IMR-90 (cell line): ENCODE results near the gene SMC5. TPM values are rescaled to one million over a fixed set of nuclear protein-coding genes. Genes with fewer than 3 reads are reported as not detected.

ENCODE experiments used
- ATAC-seq: fragments of 200-7000 bp; cut with Tn5 transposase; 2 replicates; pipeline ENCODE4 v1.9.1; 2020; ENCODE audit warnings: low read depth, mild to moderate bottlenecking, moderate library complexity
- BruUV-seq: library from RNA; stranded (reverse); fragments of 400-500 nt; replicated peaks from 2 replicates; lab custom pipeline; 2021; lab: Mats Ljungman, UMichigan
- CTCF ChIA-PET: fragments of 300-600 bp; formaldehyde crosslinking; extraction: SDS; loops from one replicate; lab custom pipeline; 2021; ENCODE audit warnings: antibody characterized with exemption; lab: Yijun Ruan, JAX
- POLR2A ChIA-PET: fragments of 300-600 bp; sonication (Branson Sonifier 250); formaldehyde crosslinking; loops from one replicate; lab custom pipeline; 2022; ENCODE audit warnings: antibody characterized with exemption; ENCODE audit not compliant: unreplicated experiment; lab: Charles Lee
- DNase-seq: peaks from one replicate; pipeline ENCODE4 v3.0.0; 2013
- H2AFZ ChIP-seq: replicated peaks from 2 replicates; pipeline ENCODE3; 2013; ENCODE audit warnings: low read length, mild to moderate bottlenecking; ENCODE audit not compliant: poor library complexity
- H2AK5ac ChIP-seq: 2 replicates; pipeline ENCODE4 v1.6.1; 2013; ENCODE audit warnings: low read depth, low read length, inconsistent platforms
- H2AK9ac ChIP-seq: replicated peaks from 2 replicates; pipeline ENCODE3; 2013; ENCODE audit warnings: mild to moderate bottlenecking, low read depth, low read length, moderate library complexity; ENCODE audit not compliant: poor library complexity
- H2BK120ac ChIP-seq: 2 replicates; pipeline ENCODE4 v1.6.1; 2013; ENCODE audit warnings: low read depth, low read length, inconsistent platforms
- H2BK15ac ChIP-seq: 3 replicates; pipeline ENCODE4 v1.6.1; 2013; ENCODE audit warnings: low read depth, low read length, inconsistent platforms
- H2BK20ac ChIP-seq: 2 replicates; pipeline ENCODE4 v1.6.1; 2013; ENCODE audit warnings: low read depth, mild to moderate bottlenecking, inconsistent platforms, low read length, moderate library complexity
- H2BK5ac ChIP-seq: 2 replicates; pipeline ENCODE4 v1.6.1; 2013; ENCODE audit warnings: mild to moderate bottlenecking, low read depth, low read length, inconsistent platforms; ENCODE audit not compliant: poor library complexity, severe bottlenecking
- H3K14ac ChIP-seq: replicated peaks from 2 replicates; pipeline ENCODE4 v1.6.1; 2013; ENCODE audit warnings: low read depth, low read length, inconsistent platforms
- H3K18ac ChIP-seq: 2 replicates; pipeline ENCODE4 v1.6.1; 2013; ENCODE audit warnings: low read depth, low read length, control low read depth
- H3K23ac ChIP-seq: 2 replicates; pipeline ENCODE4 v1.6.1; 2013; ENCODE audit warnings: low read depth, low read length, inconsistent platforms
- H3K27ac ChIP-seq: 2 replicates; pipeline ENCODE4 v1.5.1; 2013; ENCODE audit warnings: mild to moderate bottlenecking, control low read depth, low read length; ENCODE audit not compliant: insufficient read depth
- H3K27me3 ChIP-seq: 2 replicates; pipeline ENCODE4 v1.6.1; 2013; ENCODE audit warnings: low read length; ENCODE audit not compliant: control insufficient read depth, insufficient read depth
- H3K36me3 ChIP-seq: 2 replicates; pipeline ENCODE4 v1.6.1; 2013; ENCODE audit warnings: low read length, mixed read lengths; ENCODE audit not compliant: control insufficient read depth, insufficient read depth
- H3K4ac ChIP-seq: 2 replicates; pipeline ENCODE4 v1.6.1; 2013; ENCODE audit warnings: low read depth, low read length, inconsistent platforms
- H3K4me1 ChIP-seq: 2 replicates; pipeline ENCODE4 v1.6.1; 2013; ENCODE audit warnings: low read length, mixed read lengths; ENCODE audit not compliant: control insufficient read depth, insufficient read depth
- H3K4me2 ChIP-seq: 2 replicates; pipeline ENCODE4 v1.6.1; 2013; ENCODE audit warnings: low read depth, mild to moderate bottlenecking, control low read depth, low read length, moderate library complexity
- H3K4me3 ChIP-seq: 2 replicates; pipeline ENCODE4 v1.5.1; 2013; ENCODE audit warnings: low read depth, mild to moderate bottlenecking, control low read depth, low read length, moderate library complexity; ENCODE audit not compliant: insufficient read depth
- H3K56ac ChIP-seq: 2 replicates; pipeline ENCODE4 v1.6.1; 2013; ENCODE audit warnings: low read length, inconsistent platforms; ENCODE audit not compliant: insufficient read depth; ENCODE audit errors: extremely low read depth
- H3K79me1 ChIP-seq, 2 experiments: 2 replicates each; pipeline ENCODE4 v1.6.1; 2013; ENCODE audit warnings: low read length in 2 of 2, inconsistent platforms in 1 of 2, low read depth in 1 of 2
- H3K9ac ChIP-seq: 2 replicates; pipeline ENCODE4 v1.6.1; 2013; ENCODE audit warnings: low read depth, low read length, control low read depth
- H3K9me1 ChIP-seq: 2 replicates; pipeline ENCODE4 v1.6.1; 2013; ENCODE audit warnings: low read length, inconsistent platforms; ENCODE audit not compliant: insufficient read depth
- H3K9me3 ChIP-seq: 2 replicates; pipeline ENCODE4 v1.6.1; 2013; ENCODE audit warnings: low read length; ENCODE audit not compliant: control insufficient read depth, insufficient read depth
- H4K20me1 ChIP-seq: 2 replicates; pipeline ENCODE4 v1.6.1; 2013; ENCODE audit warnings: low read length, inconsistent platforms; ENCODE audit not compliant: insufficient read depth
- H4K5ac ChIP-seq: 2 replicates; pipeline ENCODE4 v1.6.1; 2013; ENCODE audit warnings: mild to moderate bottlenecking, low read depth, low read length, control low read depth
- H4K8ac ChIP-seq, 2 experiments: 2 replicates each; pipeline ENCODE4 v1.6.1; 2013; ENCODE audit warnings: low read depth in 2 of 2, low read length in 2 of 2, control low read depth in 1 of 2, inconsistent platforms in 1 of 2
- H4K91ac ChIP-seq: 2 replicates; pipeline ENCODE4 v1.6.1; 2013; ENCODE audit warnings: low read depth, low read length, inconsistent platforms; ENCODE audit not compliant: insufficient read depth
- CEBPB ChIP-seq: IDR thresholded peaks from 2 replicates; pipeline ENCODE4 v1.6.1; 2012; ENCODE audit warnings: low read depth, low read length, improper control_type of control experiment
- CHD1 ChIP-seq: IDR thresholded peaks from 2 replicates; pipeline ENCODE4 v1.6.1; 2012; ENCODE audit warnings: low read depth, low read length, improper control_type of control experiment
- FOS ChIP-seq: fragments of 150-350 bp; IDR thresholded peaks from 2 replicates; pipeline ENCODE4 v1.6.1; 2016; ENCODE audit warnings: low read depth, low read length
- MAFK ChIP-seq: IDR thresholded peaks from 2 replicates; pipeline ENCODE4 v1.6.1; 2012; ENCODE audit warnings: low read depth, low read length, improper control_type of control experiment
- MAZ ChIP-seq: IDR thresholded peaks from 2 replicates; pipeline ENCODE4 v1.6.1; 2012; ENCODE audit warnings: low read depth, mild to moderate bottlenecking, low read length, improper control_type of control experiment, moderate library complexity, borderline replicate concordance
- MXI1 ChIP-seq: IDR thresholded peaks from 2 replicates; pipeline ENCODE4 v1.6.1; 2012; ENCODE audit warnings: low read depth, mild to moderate bottlenecking, low read length, moderate library complexity, borderline replicate concordance
- POLR2A ChIP-seq: IDR thresholded peaks from 2 replicates; pipeline ENCODE4 v1.6.1; 2012; ENCODE audit warnings: mild to moderate bottlenecking, low read depth, low read length
- RAD21 ChIP-seq: IDR thresholded peaks from 2 replicates; pipeline ENCODE4 v1.6.1; 2012; ENCODE audit warnings: low read length, improper control_type of control experiment
- RFX5 ChIP-seq: IDR thresholded peaks from 2 replicates; pipeline ENCODE4 v1.8.0; 2012; ENCODE audit warnings: low read depth, mild to moderate bottlenecking, low read length, moderate library complexity
- SMC3 ChIP-seq: fragments of 150-350 bp; IDR thresholded peaks from 2 replicates; pipeline ENCODE4 v1.6.1; 2016; ENCODE audit warnings: low read depth, mild to moderate bottlenecking, antibody characterized with exemption, low read length, moderate library complexity
- WGBS, 2 experiments: methylation state at CpG; one replicate each; pipeline versions ENCODE4 v1.1.5 to v1.1.7; 2013; ENCODE audit warnings: missing lambda C conversion rate in 2 of 2; ENCODE audit not compliant: insufficient read length in 1 of 2; ENCODE audit errors: extremely low coverage in 2 of 2; 5-methylcytosine and 5-hydroxymethylcytosine counted together
- dilution Hi-C: fragments of 300-500 bp; cut with HindIII; formaldehyde crosslinking; loops from one replicate; pipeline ENCODE4 v1.14.3; 2018; ENCODE audit warnings: low sequenced_read_pairs; ENCODE audit not compliant: unreplicated experiment
- in situ Hi-C: fragments of 300-500 bp; cut with MboI; formaldehyde crosslinking; loops from 3 replicates; pipeline ENCODE4 v1.14.3; 2019; ENCODE audit warnings: low sequenced_read_pairs, inconsistent platforms, mixed read lengths
- intact Hi-C: fragments of 100-400 bp; cut with micrococcal nuclease; formaldehyde crosslinking; loops from 2 replicates; pipeline ENCODE4 v1.10.0; 2022
- polyA plus RNA-seq, 3 experiments: library from polyadenylated mRNA; depleted of rRNA; stranded (reverse); fragments of >200 nt; gene quantifications; 2 replicates each; pipeline ENCODE4 v1.2.3, GENCODE V29; 2012; ENCODE audit warnings: low replicate concordance in 1 of 3
- total RNA-seq: library from RNA; depleted of rRNA; stranded (reverse); fragments of >200 nt; gene quantifications from 2 replicates; pipeline ENCODE4 v1.2.3, GENCODE V29; 2012
- TF ChIP-seq, protein P1 (sequence below): conservative IDR thresholded peaks from 2 replicates; pipeline ENCODE4 v1.5.1; 2012; ENCODE audit warnings: mild to moderate bottlenecking, low read depth, low read length, improper control_type of control experiment
- TF ChIP-seq, protein P2 (sequence below): fragments of 150-350 bp; IDR thresholded peaks from 2 replicates; pipeline ENCODE4 v1.6.1; 2016; ENCODE audit warnings: low read depth, mild to moderate bottlenecking, low read length, moderate library complexity, borderline replicate concordance
- TF ChIP-seq, protein P3 (sequence below): fragments of 150-350 bp; IDR thresholded peaks from 2 replicates; pipeline ENCODE4 v1.6.1; 2017; ENCODE audit warnings: mild to moderate bottlenecking, antibody characterized with exemption, low read length, low read depth

SMC5 gene
- total and polyA plus RNA-seq, 2 of the 4 experiments (the other 2 are of a cell fraction) = 12.0 to 13.3 TPM

DNA sequence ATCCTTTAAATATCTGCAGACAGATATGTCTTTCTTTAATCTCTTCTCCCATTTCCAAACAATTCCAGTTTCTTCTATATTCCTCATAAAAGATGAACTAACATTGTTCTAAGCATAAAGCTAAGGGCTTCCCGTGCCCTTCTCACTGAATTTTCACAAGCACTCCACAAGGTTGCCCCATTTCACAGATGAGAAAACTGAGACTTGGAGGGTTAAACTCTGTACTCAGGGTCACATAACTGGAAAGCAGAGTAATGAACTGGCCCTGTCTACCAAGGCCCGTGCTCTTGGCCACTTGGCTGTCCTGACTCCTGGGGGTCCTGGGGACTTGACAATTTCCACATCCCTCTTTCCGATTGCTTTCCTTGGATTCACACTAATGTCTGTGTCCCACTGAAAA, 130.4 kb downstream of the SMC5 start:
- Histone ChIP-seq H3K23ac (no peak overlapping the region), H3K9me3 (no peaks in the 10 kb centered on the region), H3K4me2 (no peak overlapping the region; the same call in 1 of the 2 replicates), H4K20me1 (peaks cover 67% of the 10 kb centered on the region), H2AK9ac (no peak overlapping the region), H3K4ac (no peak overlapping the region), H3K14ac (no peak overlapping the region), H2BK5ac (no peak overlapping the region), H3K4me1 (peaks cover 14% of the 10 kb centered on the region), H4K8ac (no peak overlapping the region), H3K27ac (no peak overlapping the region), H3K9ac (no peak overlapping the region), H2BK20ac (no peak overlapping the region), H4K5ac (no peak overlapping the region), H3K9me1 (peaks cover 22% of the 10 kb centered on the region), H2AK5ac (no peak overlapping the region), H3K79me1 (peaks cover 26 to 73% of the 10 kb centered on the region in 2 experiments), H3K18ac (no peak overlapping the region), H3K4me3 (no peak overlapping the region), H2BK15ac (no peak overlapping the region), H2AFZ (no peak overlapping the region), H3K36me3 (peaks cover 12% of the 10 kb centered on the region), H3K27me3 (no peaks in the 10 kb centered on the region), H4K91ac (no peak overlapping the region), H2BK120ac (no peak overlapping the region), H3K56ac (no peak overlapping the region)
- TF ChIP-seq, protein P1, sequence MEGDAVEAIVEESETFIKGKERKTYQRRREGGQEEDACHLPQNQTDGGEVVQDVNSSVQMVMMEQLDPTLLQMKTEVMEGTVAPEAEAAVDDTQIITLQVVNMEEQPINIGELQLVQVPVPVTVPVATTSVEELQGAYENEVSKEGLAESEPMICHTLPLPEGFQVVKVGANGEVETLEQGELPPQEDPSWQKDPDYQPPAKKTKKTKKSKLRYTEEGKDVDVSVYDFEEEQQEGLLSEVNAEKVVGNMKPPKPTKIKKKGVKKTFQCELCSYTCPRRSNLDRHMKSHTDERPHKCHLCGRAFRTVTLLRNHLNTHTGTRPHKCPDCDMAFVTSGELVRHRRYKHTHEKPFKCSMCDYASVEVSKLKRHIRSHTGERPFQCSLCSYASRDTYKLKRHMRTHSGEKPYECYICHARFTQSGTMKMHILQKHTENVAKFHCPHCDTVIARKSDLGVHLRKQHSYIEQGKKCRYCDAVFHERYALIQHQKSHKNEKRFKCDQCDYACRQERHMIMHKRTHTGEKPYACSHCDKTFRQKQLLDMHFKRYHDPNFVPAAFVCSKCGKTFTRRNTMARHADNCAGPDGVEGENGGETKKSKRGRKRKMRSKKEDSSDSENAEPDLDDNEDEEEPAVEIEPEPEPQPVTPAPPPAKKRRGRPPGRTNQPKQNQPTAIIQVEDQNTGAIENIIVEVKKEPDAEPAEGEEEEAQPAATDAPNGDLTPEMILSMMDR = no peak
- TF ChIP-seq CEBPB = no peak
- no peak for TF ChIP-seq CHD1
- TF ChIP-seq, protein P2, sequence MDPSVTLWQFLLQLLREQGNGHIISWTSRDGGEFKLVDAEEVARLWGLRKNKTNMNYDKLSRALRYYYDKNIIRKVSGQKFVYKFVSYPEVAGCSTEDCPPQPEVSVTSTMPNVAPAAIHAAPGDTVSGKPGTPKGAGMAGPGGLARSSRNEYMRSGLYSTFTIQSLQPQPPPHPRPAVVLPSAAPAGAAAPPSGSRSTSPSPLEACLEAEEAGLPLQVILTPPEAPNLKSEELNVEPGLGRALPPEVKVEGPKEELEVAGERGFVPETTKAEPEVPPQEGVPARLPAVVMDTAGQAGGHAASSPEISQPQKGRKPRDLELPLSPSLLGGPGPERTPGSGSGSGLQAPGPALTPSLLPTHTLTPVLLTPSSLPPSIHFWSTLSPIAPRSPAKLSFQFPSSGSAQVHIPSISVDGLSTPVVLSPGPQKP = no peak
- TF ChIP-seq POLR2A = no peak
- no peak for TF ChIP-seq SMC3
- TF ChIP-seq MAZ = no peak
- TF ChIP-seq MXI1 = no peak
- no peak for TF ChIP-seq RAD21
- no peak for TF ChIP-seq MAFK
- TF ChIP-seq FOS = no peak
- TF ChIP-seq RFX5 = no peak
- TF ChIP-seq, protein P3, sequence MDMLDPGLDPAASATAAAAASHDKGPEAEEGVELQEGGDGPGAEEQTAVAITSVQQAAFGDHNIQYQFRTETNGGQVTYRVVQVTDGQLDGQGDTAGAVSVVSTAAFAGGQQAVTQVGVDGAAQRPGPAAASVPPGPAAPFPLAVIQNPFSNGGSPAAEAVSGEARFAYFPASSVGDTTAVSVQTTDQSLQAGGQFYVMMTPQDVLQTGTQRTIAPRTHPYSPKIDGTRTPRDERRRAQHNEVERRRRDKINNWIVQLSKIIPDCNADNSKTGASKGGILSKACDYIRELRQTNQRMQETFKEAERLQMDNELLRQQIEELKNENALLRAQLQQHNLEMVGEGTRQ = no peak
- no TSS peak for BruUV-seq
- in situ Hi-C loops = no loop called here
- WGBS, 2 experiments = 0% methylated on average over 1 of the region's 3 CpGs; no CpG with 5 or more reads in 1 of the 2 experiments
- DNase-seq = no peak
- intact Hi-C loops = no loop called here
- dilution Hi-C loops = no loop called here
- no peak for ATAC-seq
- ChIA-PET POLR2A (no interaction called here), CTCF (interaction anchor here (0.7 kb wide), 1 partner anchor 524 kb away, joined by 4 read pairs; no protein-coding TSS in a partner anchor)
